HG02763 (cell line): ENCODE measurements around the gene A3GALT2.
"Not testable (repeated sequence)": the region's sequence is repeated elsewhere in the genome, so short reads cannot be mapped to it uniquely, and the experiment has no call there.

Experiments used
- ATAC-seq: cut with Tn5 transposase; IDR thresholded peaks from one replicate; pipeline ENCODE4 v1.9.1; 2021; ENCODE audit warnings: mild to moderate bottlenecking, moderate library complexity; ENCODE audit not compliant: unreplicated experiment

A3GALT2 gene

DNA sequence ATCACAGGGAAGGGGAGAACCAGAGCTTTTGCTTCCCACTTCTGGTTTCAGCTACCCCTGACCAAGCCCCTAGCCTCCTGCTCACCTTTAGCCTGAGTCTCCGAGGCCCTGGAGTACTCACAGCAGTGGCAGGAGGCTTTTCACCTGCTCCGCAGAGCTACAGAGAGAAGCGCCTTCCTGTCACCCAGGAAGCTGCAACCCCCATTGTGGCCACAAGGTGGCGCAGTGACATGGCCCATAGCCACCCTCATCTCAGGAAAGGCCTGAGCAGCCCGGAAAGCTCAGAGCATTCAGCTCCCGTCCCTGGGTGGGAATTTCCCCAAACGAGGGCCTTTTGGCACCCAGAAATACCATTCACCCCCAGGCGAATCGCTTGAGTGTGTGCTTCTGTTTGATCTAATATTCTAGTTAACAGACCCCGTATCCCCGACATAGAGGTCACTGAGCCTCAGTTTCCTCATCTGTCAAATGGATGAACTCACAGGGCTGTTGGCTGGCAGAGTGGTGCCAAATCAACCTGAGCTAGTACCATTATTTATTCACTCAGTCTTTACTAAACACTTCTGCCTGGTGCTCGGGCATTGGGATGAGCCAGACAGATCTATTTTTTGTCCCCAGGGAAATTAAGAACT lies 25.3 kb downstream of the A3GALT2 start:
- ATAC-seq: peak; percentile 47

DNA sequence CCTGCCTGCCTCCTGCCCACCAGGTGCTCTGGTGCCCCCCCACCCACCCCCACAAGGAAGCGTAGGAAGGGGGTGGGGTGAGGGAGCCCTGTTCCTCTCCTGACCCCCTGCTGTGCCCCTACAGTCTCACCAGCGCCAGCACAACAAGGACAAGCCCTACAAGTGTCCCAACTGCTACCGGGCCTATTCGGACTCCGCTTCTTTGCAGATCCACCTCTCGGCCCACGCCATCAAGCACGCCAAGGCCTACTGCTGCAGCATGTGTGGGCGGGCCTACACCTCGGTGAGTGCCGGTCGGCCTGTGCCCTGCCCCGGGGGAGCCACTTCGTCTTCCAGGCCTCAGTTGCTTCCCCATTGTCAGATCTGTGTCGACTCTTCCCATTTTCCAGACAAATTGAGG lies 25.9 kb downstream of the A3GALT2 start:
- no peak for ATAC-seq

DNA sequence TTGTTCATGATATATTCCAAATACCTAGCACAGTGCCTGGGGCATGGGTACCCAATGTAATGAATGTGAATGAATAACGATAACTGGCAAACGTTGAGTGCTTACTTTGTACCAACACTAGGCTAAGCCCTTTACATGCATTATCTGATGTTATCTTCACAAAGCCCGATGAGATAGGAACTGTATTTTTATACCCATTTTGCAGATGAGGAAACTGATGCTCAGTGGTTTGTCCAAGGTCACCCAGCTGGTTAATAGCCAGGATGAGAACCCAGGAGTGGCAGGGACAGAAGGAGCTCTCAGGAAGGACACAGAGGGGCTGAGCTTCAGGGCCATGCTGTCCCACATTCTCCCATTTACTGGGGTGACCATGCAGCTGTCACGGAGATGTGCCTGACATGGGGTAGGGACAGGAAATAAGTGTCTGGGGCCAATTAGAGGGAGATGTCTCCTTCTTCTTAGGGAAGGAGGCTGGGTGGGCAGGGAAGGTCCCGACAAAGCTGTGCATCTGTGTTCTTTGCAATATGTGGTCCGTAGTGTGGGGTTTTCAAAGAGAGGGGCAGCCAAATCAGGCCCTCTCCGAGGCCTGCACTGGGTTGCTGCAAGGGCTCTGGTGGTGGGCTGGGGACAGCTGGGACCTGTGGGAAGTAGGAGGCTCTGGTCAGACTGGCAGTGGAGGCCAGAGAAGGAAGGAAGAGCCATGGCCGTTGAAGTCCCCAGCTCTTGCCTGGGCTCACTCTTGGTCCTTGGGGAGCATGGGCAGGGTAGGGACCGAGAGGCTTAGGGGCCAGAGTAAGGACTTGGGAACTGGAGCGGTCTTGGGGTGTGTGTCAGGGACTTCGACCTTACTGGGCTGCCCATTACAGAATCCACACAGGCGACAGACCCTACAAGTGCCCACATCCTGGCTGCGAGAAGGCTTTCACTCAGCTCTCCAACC lies 26.6 kb downstream of the A3GALT2 start:
- ATAC-seq: no peak

DNA sequence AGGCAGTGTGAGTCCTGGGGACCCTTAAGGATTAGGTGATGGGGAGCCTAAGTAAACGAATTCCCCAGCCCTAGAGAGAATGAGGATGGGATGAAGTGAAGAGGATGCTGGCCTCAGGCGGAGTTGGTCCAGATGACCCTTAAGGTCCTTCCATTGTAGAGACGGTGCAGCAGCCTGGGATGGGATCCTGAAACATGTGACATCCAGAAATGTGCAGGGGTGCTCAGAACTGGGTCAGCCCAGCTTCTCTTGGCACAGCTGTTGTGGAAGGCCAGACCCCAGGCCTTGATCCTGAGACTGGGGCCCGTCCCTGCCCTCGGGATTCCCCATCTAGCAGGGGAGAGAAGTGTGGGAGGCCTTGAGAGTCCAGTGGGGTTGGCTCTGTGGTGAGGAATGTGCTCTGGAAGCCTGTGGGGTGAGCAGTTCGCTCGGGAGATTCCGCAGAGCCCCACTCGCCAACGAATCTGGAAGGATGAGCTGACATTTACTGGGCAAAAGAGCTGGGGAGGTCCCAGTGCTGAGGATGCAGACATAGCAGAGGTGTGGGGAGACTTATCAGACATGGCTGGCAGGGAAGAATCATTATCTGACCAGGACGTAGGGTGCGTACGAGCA lies 28.1 kb downstream of the A3GALT2 start:
- no peak for ATAC-seq

DNA sequence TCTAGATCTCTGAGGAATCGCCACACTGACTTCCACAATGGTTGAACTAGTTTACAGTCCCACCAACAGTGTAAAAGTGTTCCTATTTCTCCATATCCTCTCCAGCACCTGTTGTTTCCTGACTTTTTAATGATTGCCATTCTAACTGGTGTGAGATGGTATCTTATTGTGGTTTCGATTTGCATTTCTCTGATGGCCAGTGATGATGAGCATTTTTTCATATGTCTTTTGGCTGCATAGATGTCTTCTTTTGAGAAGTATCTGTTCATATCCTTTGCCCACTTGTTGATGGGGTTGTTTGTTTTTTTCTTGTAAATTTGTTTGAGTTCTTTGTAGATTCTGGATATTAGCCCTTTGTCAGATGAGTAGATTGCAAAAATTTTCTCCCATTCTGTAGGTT lies 30.3 kb downstream of the A3GALT2 start:
- ATAC-seq: not testable (repeated sequence)

DNA sequence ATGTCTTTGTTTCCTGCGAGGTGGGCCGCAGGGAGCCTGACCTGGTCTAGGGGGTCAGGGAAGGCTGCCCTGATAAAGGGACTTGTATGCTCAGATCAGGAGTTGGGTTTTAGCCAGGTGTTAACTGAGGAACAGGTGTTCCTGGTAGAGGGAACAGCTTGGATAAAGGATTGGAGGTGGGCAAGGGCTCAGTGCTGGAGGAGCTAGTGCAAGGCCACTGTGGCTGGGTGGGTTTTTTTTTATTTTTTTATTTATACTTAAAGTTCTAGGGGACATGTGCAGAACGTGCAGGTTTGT lies 31.1 kb downstream of the A3GALT2 start:
- ATAC-seq: no peak

DNA sequence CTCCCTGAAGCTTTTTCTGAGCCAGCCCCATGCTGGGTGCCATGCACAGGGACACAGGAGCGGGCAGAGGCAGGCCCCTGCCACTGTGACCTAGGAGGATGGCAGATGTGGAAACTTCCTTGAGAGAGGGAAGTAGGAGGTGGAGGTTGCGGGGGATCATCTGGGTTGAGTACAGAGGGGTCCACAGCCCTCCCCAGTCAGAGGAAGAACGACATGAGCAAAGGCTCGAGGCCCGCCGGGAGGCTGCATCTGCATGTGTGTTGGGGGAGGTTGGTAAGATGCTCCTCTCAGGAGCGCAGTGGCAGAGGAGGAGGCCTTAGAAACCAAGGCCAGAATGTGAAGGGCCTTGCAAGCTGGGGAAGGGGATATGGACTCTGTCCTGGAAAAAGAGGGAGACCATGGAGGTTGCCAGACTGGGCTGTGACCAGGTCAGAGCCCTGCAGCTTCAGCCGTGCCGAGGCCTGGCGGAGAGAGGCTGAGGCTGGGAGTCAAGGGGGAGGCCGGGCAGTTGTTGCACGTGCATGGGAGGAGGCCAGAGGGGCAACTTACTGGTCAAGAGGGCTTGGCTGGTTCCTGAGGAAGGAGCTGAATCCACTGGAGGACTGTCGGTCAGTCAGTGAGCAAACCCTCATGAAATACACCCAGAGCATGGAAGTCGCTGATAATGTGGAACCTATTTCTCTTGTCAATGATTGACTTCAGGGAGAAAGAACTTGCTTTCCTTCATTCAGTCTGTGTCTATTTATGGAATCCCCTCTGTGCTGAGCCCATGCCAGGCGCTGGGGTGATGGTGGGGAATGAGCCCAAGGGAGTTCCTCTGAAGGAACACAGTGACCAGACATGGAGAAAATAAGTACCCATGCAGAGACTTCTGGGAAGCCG lies 31.7 kb downstream of the A3GALT2 start:
- no peak for ATAC-seq

DNA sequence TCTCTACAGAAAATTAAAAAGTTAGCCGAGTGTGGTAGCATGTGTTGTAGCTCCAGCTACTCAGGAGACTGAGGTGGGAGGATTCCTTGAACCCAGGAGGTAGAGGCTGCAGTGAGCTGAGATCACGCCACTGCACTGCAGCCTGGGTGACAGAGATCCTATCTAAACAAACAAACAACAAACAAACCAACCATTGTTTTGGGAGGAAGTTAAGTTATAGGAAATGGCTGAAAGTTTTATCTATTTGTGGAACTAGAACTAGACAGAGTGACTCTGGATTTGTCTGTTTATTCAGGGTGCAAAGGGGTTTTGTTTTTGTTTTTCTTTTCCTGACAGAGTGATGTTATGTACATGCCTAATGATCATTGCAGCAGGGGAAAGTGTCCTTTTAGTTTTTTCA lies 33.6 kb downstream of the A3GALT2 start:
- no peak for ATAC-seq

DNA sequence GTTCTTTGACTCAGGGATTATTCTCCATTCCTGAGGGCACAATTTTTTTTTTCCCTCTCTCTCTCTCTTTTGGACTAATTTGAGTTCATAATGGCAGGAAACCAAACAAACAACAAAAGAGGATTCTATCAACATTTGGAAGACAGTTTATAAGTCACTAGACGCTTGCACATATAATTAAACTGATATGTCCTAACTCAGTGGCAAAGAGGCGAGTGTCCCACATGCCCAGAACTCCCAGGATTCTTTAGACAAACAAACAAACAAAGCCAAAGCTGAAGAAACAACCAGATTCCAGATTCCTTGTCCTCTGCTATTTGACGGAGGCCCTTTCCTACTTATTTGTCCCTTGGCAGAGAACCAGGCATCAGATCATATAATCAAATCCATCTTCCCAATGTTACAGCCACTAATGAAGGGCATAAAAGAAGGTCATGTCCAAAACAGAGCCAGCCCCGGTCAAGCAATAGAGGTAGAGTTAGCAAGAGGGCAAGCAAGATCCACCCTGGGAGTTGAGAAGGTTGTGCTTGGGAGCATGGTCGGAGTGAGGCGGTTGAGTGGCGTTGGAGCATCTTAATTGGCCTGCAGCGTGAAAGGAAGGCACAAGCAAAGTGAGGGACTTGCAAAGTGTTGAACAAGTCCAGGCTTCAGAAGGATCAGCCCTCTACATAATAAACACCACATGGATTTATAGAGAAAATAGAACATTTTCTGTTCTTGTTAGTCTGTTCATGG lies 34.3 kb downstream of the A3GALT2 start:
- no peak for ATAC-seq

DNA sequence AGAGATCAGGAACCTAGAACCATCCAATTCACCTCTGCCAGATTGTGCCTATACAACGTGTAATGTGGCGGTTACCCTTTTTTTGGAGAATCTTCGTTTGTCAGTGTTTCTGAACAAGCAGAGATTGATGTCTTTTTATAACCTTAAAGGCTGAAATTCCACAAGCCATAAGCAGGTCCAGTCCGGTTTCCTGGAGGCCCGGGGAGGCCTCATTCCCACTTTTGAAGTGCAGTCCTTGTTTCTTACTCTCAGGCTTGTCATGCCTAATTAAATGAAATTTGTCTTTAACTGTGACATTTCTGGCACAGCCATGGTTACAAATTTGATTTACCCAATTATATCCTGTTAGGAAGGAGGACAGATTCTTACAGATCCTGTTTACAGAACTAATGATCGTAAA lies 36.8 kb downstream of the A3GALT2 start:
- ATAC-seq: no peak

DNA sequence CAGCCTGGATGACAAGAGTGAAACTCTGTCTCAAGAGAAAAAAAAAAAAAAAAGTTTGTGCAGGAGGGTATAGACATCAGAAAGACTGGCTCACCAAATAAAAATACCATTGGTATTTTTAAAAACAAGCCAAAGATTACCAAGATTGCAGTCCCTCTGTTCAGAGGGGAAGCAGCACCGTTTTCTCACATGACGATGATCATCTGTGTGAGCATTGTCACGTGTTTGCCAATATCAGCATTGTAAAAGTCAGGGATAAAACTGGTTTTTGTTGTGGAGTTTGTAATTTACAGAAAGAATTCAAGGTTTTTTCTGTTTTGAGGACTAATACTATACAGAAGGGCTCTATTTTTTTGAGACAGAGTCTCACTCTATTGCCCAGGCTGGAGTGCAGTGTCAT lies 38.1 kb downstream of the A3GALT2 start:
- no peak for ATAC-seq

DNA sequence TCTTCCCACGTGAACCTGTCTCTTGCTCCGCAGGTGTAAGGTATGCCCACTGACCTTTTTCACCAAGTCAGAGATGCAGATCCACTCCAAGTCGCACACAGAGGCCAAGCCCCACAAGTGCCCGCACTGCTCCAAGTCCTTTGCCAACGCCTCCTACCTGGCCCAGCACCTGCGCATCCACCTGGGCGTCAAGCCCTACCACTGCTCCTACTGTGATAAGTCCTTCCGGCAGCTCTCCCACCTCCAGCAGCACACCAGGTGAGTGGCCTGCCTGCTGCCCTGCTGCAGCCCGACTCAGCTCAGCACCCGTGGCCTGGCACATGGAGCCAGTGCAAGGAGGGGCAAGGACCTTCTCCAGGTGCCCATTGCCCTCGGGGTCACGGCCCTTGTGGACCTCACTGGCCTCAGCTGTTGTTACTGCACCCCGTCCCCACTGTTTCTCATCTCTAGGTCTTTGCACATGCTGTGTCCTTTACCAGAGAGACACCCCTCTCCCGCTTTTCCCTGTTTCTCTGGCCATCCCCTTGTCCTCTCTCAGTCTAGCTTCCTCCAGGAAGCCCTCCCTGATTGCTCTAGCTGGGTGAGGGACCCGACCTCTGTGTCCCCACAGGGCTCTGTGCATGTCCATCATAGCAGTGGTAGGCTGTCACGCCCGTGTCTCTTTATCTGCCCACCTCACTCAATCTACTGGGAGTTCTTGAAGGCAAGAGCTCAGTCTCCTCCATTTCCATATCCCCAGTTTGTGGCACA lies 39.2 kb downstream of the A3GALT2 start:
- no peak for ATAC-seq

DNA sequence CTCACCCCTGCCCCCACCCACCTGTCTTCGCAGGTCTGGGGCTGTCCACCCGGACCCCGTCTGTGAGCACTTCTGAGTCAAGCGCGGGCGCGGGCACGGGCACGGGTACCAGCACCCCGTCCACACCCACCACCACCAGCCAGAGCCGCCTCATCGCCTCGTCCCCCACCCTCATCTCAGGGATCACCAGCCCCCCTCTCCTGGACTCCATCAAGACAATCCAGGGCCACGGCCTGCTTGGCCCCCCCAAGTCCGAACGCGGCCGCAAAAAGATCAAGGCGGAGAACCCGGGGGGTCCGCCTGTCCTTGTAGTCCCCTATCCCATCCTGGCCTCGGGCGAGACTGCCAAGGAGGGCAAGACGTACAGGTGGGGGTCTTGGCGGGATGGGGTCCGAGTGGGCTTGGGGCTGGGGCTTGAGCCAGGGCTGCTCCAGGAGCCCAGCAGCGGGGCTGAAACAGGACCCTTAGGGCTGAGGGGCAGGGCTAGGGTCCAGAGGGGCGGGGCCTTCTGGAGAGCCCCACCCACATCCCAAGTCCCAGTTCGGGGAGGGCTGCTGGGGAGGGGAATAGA lies 40.7 kb downstream of the A3GALT2 start:
- ATAC-seq: no peak

DNA sequence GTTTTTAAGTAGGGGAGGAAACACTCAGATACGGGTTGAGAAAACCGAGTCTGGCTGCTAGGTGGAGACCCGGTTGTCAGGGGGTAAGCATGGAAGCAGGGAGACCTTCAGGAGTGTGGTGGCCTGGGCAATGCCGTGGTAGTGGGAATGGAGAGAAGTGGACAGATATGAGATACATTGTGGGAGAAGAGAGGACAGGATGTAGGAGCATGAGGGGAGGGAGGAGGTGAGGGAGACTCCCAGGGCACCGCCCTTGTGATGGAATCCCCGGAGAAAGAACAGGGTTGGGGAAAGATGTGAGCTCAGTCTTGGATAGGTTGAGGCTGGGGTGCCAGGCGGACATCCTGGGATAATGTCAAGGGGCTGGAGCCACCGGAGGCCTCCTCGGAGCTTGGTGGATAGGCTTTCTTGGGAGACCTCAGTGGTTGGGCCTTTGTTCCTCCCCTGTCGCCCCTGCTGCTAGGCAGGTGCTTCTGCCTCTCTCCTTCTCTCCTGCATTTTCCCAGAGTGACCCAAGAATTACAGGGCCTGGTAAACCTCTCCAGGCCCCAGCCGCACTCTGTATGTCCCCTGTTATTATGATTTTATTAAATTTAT lies 43.3 kb downstream of the A3GALT2 start:
- ATAC-seq: no peak

DNA sequence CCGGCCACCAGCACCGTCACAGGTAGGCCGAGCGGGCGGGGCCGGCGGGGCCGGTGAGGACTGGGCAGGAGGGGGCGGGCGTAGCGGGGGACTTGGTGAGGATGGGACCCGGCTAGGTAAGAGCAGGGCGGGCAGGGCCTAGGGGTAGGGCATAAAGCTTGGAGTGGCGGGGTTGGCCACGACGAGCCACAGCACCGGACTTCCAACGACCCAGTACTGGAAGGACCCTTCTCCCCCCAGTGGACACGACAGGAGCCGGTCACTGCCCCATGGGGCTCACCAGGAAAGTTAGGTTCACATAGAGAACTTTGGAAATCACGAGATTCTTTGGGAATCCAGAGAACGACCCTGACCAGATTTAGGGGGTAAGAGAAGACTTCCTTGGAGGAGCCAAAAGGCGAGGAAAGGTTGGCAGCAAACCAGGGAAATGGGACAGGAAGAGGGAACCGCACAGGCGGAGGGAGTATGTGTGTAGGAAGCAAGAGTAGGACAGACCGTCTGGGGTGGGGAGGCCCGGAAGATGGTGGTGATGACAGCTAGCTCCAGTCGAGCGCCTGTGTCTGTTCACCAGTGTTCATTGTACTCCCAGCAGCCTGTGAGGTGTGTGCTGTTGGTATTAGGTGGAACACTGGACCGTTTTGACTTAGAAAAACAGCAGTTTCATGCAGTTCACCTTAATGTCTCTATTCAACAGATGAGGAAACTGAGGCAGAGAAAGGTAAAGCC lies 44.2 kb downstream of the A3GALT2 start:
- no peak for ATAC-seq

DNA sequence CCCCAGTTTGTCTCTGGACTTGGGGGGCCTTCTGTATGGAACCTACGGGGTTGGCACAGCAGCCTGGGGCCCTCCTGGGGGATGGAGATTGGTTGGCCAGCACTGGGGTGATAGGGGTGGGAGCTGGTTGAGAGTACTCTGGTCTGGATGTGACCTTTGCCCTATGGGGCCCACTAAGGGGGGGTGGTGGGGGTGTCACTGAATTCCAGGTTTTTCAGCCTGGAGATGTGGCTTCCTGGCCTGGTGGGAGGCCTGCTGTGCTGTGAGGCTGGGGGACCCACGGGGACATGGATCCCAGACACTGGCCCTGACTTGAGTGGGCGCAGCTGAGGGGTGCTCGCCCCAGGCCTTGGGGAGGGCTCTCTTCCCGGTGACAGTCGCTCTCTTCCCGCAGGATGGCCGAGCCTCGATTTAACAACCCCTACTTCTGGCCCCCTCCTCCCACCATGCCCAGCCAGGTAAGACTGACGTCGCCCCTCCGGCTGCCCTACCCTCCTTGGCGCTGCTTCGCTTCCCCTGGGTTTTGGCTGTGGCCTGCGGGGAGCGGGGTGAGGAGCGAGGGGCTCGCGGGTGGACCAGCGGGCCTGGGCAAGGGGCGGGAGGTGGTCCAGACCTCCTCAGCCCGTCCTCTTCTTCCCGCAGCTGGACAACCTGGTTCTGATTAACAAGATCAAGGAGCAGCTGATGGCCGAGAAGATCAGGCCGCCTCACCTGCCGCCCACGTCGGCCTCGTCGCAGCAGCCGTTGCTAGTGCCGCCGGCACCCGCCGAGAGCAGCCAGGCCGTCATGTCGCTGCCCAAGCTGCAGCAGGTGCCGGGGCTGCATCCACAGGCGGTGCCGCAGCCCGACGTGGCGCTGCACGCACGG lies 45.0 kb downstream of the A3GALT2 start:
- ATAC-seq: no peak

DNA sequence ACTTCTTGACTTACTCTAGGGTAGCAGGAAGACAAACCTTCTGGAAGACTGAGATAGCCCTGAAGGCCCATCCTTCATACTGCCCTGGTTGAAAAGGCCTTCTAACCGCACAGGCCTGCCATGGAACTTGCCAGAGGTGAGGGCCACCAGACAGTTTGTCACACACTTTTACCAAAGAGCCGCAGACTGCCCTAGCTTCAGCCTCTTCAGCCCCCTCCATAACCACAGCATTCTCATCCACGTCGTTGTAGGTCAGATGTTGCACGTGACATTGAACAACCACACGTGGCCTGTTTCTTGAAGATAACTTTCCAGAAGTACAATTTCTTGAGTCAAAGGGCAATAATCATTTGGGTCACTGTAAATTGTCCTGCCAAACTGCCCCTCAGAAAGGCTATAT lies 45.7 kb downstream of the A3GALT2 start:
- ATAC-seq: no peak
